ENCODE measurements around the gene PPDPF.
A peak's percentile ranks its signal among the peaks of the same experiment; 100 is the strongest.
"Not testable (repeated sequence)": the region's sequence is repeated elsewhere in the genome, so short reads cannot be mapped to it uniquely, and the experiment has no call there.

Gene PPDPF

GRCh38 chr20:63520504-63520933 lies at the start of gene PPDPF:
PPDPF (plus strand) TSS chr20:63520765; CDS start chr20:63521309, 544 bp downstream.
- DNase-seq, result peak; percentile 87

GRCh38 chr20:63471002-63471716 lies 49.4 kb upstream of the PPDPF start:
- no peak for DNase-seq

GRCh38 chr20:63471717-63471980 lies 48.9 kb upstream of the PPDPF start:
- no peak for DNase-seq

GRCh38 chr20:63471981-63472831 lies 48.4 kb upstream of the PPDPF start, which contains the start of gene KCNQ2:
KCNQ2 (minus strand) TSS chr20:63472655; CDS start chr20:63472463, 192 bp downstream.
- no peak for DNase-seq

- DNase-seq, result no peak
Measured at GRCh38 chr20:63472862-63473390, 47.6 kb upstream of the PPDPF start.

GRCh38 chr20:63473555-63474449 lies 46.8 kb upstream of the PPDPF start:
- peak; percentile 40 for DNase-seq

GRCh38 chr20:63475209-63475608 lies 45.4 kb upstream of the PPDPF start:
- peak; percentile 57 for DNase-seq

GRCh38 chr20:63477061-63477616 lies 43.4 kb upstream of the PPDPF start:
- DNase-seq, result no peak

GRCh38 chr20:63477944-63478343 lies 42.6 kb upstream of the PPDPF start:
- no peak for DNase-seq

- DNase-seq, result no peak
Measured at GRCh38 chr20:63478346-63479302, 41.9 kb upstream of the PPDPF start.

- not testable (repeated sequence) for DNase-seq
Measured at GRCh38 chr20:63479695-63480419, 40.7 kb upstream of the PPDPF start.

GRCh38 chr20:63481503-63481902 lies 39.1 kb upstream of the PPDPF start:
- DNase-seq, result no peak

GRCh38 chr20:63482021-63482587 lies 38.5 kb upstream of the PPDPF start:
- DNase-seq, result no peak

GRCh38 chr20:63483834-63484233 lies 36.7 kb upstream of the PPDPF start:
- DNase-seq, result no peak

- DNase-seq, result no peak
Measured at GRCh38 chr20:63484236-63484635, 36.3 kb upstream of the PPDPF start.

- DNase-seq, result no peak
Measured at GRCh38 chr20:63484651-63485403, 35.7 kb upstream of the PPDPF start.

GRCh38 chr20:63486300-63486855 lies 34.2 kb upstream of the PPDPF start:
- no peak for DNase-seq

GRCh38 chr20:63487116-63487764 lies 33.3 kb upstream of the PPDPF start:
- no peak for DNase-seq
